ENCODE data around the gene SEPTIN12.

DNA sequence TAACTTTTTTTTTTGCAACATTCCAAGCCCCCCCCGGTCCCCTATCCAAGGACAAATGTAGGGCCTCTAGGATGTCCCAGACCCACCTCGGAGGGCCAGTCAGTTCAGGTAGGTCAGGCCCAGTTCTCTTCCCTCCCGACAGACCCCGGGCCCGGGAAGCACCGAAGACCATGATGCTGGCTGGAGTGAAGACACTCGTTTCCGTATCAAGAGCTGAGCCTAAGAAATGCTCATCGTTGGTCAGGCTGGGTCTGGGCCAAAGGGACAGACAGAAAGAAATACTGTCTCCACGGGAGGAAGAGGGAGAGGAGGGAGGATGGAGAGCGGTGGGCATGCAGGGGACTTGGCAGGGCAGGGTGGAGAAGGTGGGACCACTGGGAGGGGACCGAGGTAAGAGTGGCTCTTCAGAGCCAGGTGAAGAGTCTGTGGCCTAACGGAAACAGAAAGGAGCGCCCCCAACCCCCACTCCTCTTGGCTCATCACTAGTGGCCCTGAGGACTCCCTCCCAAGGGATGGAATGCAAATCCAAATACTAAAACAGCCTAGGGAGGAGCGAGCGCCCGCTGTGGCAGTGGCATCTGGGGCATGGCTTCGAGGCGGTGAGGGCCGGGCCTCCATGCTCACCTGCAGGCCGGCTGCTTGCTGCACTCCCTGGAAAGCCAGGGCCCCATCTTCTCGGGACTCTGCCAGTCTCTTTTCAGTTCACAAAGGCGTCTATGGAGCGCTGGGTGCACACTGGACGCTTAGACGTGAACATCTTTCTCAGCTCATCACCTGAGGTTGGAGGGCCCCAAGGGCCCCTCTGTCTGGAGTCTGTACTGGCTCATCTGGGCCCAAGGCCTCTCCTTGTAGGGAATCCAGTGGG, 16.0 kb upstream of the SEPTIN12 start:
- TF ChIP-seq, protein P1, sequence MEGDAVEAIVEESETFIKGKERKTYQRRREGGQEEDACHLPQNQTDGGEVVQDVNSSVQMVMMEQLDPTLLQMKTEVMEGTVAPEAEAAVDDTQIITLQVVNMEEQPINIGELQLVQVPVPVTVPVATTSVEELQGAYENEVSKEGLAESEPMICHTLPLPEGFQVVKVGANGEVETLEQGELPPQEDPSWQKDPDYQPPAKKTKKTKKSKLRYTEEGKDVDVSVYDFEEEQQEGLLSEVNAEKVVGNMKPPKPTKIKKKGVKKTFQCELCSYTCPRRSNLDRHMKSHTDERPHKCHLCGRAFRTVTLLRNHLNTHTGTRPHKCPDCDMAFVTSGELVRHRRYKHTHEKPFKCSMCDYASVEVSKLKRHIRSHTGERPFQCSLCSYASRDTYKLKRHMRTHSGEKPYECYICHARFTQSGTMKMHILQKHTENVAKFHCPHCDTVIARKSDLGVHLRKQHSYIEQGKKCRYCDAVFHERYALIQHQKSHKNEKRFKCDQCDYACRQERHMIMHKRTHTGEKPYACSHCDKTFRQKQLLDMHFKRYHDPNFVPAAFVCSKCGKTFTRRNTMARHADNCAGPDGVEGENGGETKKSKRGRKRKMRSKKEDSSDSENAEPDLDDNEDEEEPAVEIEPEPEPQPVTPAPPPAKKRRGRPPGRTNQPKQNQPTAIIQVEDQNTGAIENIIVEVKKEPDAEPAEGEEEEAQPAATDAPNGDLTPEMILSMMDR (IDR thresholded peaks at IDR 0.05; ENCODE audit: borderline replicate concordance, extremely low read depth, low read length, poor library complexity, severe bottlenecking), result no peak
- TF ChIP-seq EZH2 (IDR thresholded peaks at IDR 0.05; ENCODE audit: borderline replicate concordance, low read depth, low read length, severe bottlenecking), result no peak
